ENCODE results near the gene PSMA5.

- TF ChIP-seq CTCF (conservative IDR thresholded peaks at IDR 0.05): no peak
- no peak for TF ChIP-seq ZFX (IDR thresholded peaks at IDR 0.05)
These were observed 12.6 kb upstream of the PSMA5 start for GRCh38 chr1:109438798-109439297.
